Measurements from ENCODE around the gene MAGEB1. TPM values are rescaled to one million over a fixed set of nuclear protein-coding genes. Genes with fewer than 3 reads are reported as not detected.

The MAGEB1 gene
- total RNA-seq, 1 donor from 2014 or later = not detected

GRCh38 chrX:30283456-30284200, 36.7 kb downstream of the MAGEB1 start:
- no peak overlapping the region for H3K27ac Mint-ChIP-seq (ENCODE audit: unreplicated experiment)
- no peaks in the 10 kb centered on the region for H3K4me1 Mint-ChIP-seq
- H3K36me3 Mint-ChIP-seq (ENCODE audit: low read depth) = no peaks in the 10 kb centered on the region
- no peaks in the 10 kb centered on the region for H3K9me3 Mint-ChIP-seq
- TF ChIP-seq, protein P1, sequence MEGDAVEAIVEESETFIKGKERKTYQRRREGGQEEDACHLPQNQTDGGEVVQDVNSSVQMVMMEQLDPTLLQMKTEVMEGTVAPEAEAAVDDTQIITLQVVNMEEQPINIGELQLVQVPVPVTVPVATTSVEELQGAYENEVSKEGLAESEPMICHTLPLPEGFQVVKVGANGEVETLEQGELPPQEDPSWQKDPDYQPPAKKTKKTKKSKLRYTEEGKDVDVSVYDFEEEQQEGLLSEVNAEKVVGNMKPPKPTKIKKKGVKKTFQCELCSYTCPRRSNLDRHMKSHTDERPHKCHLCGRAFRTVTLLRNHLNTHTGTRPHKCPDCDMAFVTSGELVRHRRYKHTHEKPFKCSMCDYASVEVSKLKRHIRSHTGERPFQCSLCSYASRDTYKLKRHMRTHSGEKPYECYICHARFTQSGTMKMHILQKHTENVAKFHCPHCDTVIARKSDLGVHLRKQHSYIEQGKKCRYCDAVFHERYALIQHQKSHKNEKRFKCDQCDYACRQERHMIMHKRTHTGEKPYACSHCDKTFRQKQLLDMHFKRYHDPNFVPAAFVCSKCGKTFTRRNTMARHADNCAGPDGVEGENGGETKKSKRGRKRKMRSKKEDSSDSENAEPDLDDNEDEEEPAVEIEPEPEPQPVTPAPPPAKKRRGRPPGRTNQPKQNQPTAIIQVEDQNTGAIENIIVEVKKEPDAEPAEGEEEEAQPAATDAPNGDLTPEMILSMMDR (conservative IDR thresholded peaks at IDR 0.05) = no peak
- H3K27me3 Mint-ChIP-seq (ENCODE audit: low read depth) = no peaks in the 10 kb centered on the region
- DNase-seq (ENCODE audit: low read depth, low spot score) = no peak
- H3K4me3 Mint-ChIP-seq = no peak overlapping the region

GRCh38 chrX:30296408-30297254, 49.7 kb downstream of the MAGEB1 start:
- Mint-ChIP-seq H3K9me3 (peaks cover 5% of the 10 kb centered on the region), H3K27me3 (ENCODE audit: low read depth) (peaks cover 3% of the 10 kb centered on the region)

DNA sequence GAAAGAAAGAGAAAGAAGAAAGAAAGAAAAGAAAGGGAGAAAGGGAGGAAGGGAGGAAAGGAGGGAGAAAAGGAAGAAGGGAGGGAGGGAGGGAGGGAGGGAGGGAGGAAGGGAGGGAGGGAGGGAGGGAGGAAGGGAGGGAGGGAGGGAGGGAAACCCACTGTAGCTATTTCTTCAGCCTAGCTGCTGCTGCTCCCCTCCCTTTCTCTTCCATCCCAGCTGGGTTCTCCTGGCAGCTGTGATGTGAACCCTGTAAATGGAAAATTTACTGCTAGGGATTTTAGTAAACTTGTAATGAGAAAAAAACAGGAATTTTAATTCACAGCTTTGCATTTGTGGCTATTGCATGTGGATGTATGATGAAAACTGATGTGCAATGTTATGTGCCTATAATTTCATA, 54.3 kb downstream of the MAGEB1 start:
- DNase-seq (ENCODE audit: low read depth, low spot score) = no peak
- Mint-ChIP-seq H3K9me3 (no peaks in the 10 kb centered on the region), H3K27me3 (ENCODE audit: low read depth) (peaks cover 3% of the 10 kb centered on the region), H3K4me1 (peaks cover 15% of the 10 kb centered on the region), H3K27ac (ENCODE audit: unreplicated experiment) (no peak overlapping the region), H3K36me3 (ENCODE audit: low read depth) (no peaks in the 10 kb centered on the region), H3K4me3 (no peak overlapping the region)
- TF ChIP-seq, protein P1 (conservative IDR thresholded peaks at IDR 0.05) = no peak

More at GRCh38 chrX:30296408-30297254, 49.7 kb downstream of the MAGEB1 start:
- Mint-ChIP-seq H3K4me3 (no peak overlapping the region), H3K4me1 (peaks cover 4% of the 10 kb centered on the region), H3K27ac (ENCODE audit: unreplicated experiment) (no peak overlapping the region), H3K36me3 (ENCODE audit: low read depth) (no peaks in the 10 kb centered on the region)
- DNase-seq (ENCODE audit: low read depth, low spot score) = no peak
- TF ChIP-seq, protein P1 (conservative IDR thresholded peaks at IDR 0.05) = no peak

Other genes with a start within 250 kb of the MAGEB1 start
- gene MAGEB2, start 31.6 kb upstream of the MAGEB1 start, total RNA-seq = not detected in 2 replicates
- gene MAGEB3, start 16.5 kb upstream of the MAGEB1 start, total RNA-seq = not detected in 2 replicates
- not detected in 2 replicates for gene MAGEB4, start 5.1 kb upstream of the MAGEB1 start, total RNA-seq
- gene NR0B1, start 62.2 kb downstream of the MAGEB1 start, total RNA-seq = not detected in 2 replicates

Data from neural crest cell (in vitro differentiated cells).